ENCODE results near the gene ASB2. TPM values are rescaled to one million over a fixed set of nuclear protein-coding genes. Genes with fewer than 3 reads are reported as not detected.

ASB2 gene
- total and polyA plus RNA-seq, 2 of the 4 experiments (the other 2 are of a cell fraction): 0.54 to 0.77 TPM

DNA sequence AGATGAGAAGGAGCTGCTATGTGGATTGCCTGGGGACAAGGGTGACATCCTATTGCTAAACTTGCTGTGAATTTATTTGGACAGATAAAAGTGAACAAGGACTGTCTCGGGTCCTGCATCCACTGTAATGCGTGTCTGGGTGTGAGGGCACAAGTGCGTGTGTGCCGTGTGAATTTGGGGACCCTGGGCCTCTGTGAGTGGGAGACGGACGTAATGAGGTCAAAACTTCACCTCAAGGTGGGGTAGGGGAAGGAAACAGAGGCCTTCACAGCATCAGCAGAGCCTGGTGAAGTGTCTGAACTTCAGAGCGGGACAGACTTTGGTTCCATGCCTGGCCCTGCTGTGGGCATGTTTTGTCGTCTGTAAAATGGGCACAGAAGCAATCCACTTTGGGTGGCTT, 14.8 kb downstream of the ASB2 start:
- Histone ChIP-seq H3K18ac (ENCODE audit: low read depth, low read length) (no peak overlapping the region), H3K56ac (ENCODE audit: extremely low read depth, insufficient read depth, low read length) (no peak overlapping the region), H2AK5ac (ENCODE audit: low read depth, low read length) (peak overlapping the region; percentile 57; the same call in 1 of the 2 replicates), H3K9me1 (ENCODE audit: insufficient read depth, low read length) (peaks cover 30% of the 10 kb centered on the region), H3K4ac (ENCODE audit: low read depth, low read length) (no peak overlapping the region), H2BK20ac (ENCODE audit: low read depth, low read length) (no peak overlapping the region), H2BK5ac (ENCODE audit: low read depth, low read length, poor library complexity, severe bottlenecking) (no peak overlapping the region), H3K9me3 (ENCODE audit: control insufficient read depth, insufficient read depth, low read length) (no peaks in the 10 kb centered on the region), H3K36me3 (ENCODE audit: control insufficient read depth, insufficient read depth, low read length) (no peaks in the 10 kb centered on the region), H3K79me1 (ENCODE audit: low read depth in 1 of 2, low read length in 2 of 2) (no peaks in the 10 kb centered on the region), H3K4me2 (ENCODE audit: low read depth, low read length) (no peak overlapping the region), H2AFZ (replicated peaks; ENCODE audit: low read length, poor library complexity) (no peak overlapping the region), H3K27me3 (ENCODE audit: control insufficient read depth, insufficient read depth, low read length) (no peaks in the 10 kb centered on the region), H4K8ac (ENCODE audit: low read depth in 2 of 2, low read length in 2 of 2) (no peak overlapping the region), H3K9ac (ENCODE audit: low read depth, low read length) (no peak overlapping the region), H4K5ac (ENCODE audit: low read depth, low read length) (no peak overlapping the region), H2BK15ac (ENCODE audit: low read depth, low read length) (peak overlapping the region; percentile 33; the same call in 2 of the 3 replicates), H3K27ac (ENCODE audit: insufficient read depth, low read length) (no peak overlapping the region), H3K4me3 (ENCODE audit: insufficient read depth, low read depth, low read length) (no peak overlapping the region), H2AK9ac (replicated peaks; ENCODE audit: low read depth, low read length, poor library complexity) (no peak overlapping the region), H3K14ac (replicated peaks; ENCODE audit: low read depth, low read length) (no peak overlapping the region), H3K23ac (ENCODE audit: low read depth, low read length) (no peak overlapping the region), H4K20me1 (ENCODE audit: insufficient read depth, low read length) (peaks cover 4% of the 10 kb centered on the region; the same call in 1 of the 2 replicates), H3K4me1 (ENCODE audit: control insufficient read depth, insufficient read depth, low read length) (peaks cover 32% of the 10 kb centered on the region), H2BK120ac (ENCODE audit: low read depth, low read length) (no peak overlapping the region), H4K91ac (ENCODE audit: insufficient read depth, low read depth, low read length) (0 out of 2 replicates have a peak overlapping the region, but pooled peaks have one; percentile 1)
- CTCF ChIA-PET: no interaction called here
- intact Hi-C loops (cut with micrococcal nuclease) (no loop called here), dilution Hi-C loops (cut with HindIII; ENCODE audit: low sequenced_read_pairs, unreplicated experiment) (no loop called here), in situ Hi-C loops (cut with MboI; ENCODE audit: low sequenced_read_pairs) (no loop called here)
- DNase-seq (no peak), ATAC-seq (ENCODE audit: low read depth) (no peak)
- POLR2A ChIA-PET (ENCODE audit: unreplicated experiment): no interaction called here
- no TSS peak for BruUV-seq (replicated peaks)
- no peak for TF ChIP-seq RFX5 (IDR thresholded peaks at IDR 0.05; ENCODE audit: low read depth, low read length)
- TF ChIP-seq, protein P1, sequence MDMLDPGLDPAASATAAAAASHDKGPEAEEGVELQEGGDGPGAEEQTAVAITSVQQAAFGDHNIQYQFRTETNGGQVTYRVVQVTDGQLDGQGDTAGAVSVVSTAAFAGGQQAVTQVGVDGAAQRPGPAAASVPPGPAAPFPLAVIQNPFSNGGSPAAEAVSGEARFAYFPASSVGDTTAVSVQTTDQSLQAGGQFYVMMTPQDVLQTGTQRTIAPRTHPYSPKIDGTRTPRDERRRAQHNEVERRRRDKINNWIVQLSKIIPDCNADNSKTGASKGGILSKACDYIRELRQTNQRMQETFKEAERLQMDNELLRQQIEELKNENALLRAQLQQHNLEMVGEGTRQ (IDR thresholded peaks at IDR 0.05; ENCODE audit: low read depth, low read length): no peak
- no peak for TF ChIP-seq RAD21 (IDR thresholded peaks at IDR 0.05; ENCODE audit: low read length)
- no peak for TF ChIP-seq MAFK (IDR thresholded peaks at IDR 0.05; ENCODE audit: low read depth, low read length)
- TF ChIP-seq CEBPB (IDR thresholded peaks at IDR 0.05; ENCODE audit: low read depth, low read length): no peak
- TF ChIP-seq, protein P2, sequence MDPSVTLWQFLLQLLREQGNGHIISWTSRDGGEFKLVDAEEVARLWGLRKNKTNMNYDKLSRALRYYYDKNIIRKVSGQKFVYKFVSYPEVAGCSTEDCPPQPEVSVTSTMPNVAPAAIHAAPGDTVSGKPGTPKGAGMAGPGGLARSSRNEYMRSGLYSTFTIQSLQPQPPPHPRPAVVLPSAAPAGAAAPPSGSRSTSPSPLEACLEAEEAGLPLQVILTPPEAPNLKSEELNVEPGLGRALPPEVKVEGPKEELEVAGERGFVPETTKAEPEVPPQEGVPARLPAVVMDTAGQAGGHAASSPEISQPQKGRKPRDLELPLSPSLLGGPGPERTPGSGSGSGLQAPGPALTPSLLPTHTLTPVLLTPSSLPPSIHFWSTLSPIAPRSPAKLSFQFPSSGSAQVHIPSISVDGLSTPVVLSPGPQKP (IDR thresholded peaks at IDR 0.05; ENCODE audit: borderline replicate concordance, low read depth, low read length): no peak
- WGBS, 2 experiments (ENCODE audit: extremely low coverage in 2 of 2, insufficient read length in 1 of 2): 94% methylated on average over 4 of the region's 8 CpGs; no CpG with 5 or more reads in 1 of the 2 experiments

Measured in IMR-90 (cell line).